CD4-positive, alpha-beta T cell treated with Interleukin-1 beta for 1 hour (primary cell): ENCODE results near the gene CARD11.

Source experiments
- DNase-seq, 2 donors: peaks; one replicate each; pipeline ENCODE4 v3.0.0-alpha.2; 2020 to 2022

CARD11 gene

DNA sequence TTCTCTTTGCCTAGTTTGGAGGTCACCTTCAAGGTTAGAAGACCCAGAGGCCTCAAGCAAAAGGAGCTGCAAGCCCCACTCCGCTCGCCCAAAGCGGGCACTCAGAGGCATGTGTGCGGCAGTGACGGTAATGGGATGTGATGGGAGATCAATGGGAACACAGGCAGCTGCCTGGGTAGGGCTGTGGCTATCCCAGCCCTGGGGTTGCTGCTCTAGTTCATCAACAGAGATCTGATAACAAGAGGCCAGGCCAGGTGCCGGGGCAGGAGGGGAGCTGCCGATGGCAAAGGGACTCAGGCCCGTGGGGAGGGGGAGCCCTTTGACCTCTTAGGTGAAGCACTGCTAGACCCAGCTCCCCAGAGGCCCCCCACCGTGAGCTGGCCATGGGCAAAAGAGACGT is 147.5 kb downstream of the CARD11 start:
- DNase-seq, result no peak

DNA sequence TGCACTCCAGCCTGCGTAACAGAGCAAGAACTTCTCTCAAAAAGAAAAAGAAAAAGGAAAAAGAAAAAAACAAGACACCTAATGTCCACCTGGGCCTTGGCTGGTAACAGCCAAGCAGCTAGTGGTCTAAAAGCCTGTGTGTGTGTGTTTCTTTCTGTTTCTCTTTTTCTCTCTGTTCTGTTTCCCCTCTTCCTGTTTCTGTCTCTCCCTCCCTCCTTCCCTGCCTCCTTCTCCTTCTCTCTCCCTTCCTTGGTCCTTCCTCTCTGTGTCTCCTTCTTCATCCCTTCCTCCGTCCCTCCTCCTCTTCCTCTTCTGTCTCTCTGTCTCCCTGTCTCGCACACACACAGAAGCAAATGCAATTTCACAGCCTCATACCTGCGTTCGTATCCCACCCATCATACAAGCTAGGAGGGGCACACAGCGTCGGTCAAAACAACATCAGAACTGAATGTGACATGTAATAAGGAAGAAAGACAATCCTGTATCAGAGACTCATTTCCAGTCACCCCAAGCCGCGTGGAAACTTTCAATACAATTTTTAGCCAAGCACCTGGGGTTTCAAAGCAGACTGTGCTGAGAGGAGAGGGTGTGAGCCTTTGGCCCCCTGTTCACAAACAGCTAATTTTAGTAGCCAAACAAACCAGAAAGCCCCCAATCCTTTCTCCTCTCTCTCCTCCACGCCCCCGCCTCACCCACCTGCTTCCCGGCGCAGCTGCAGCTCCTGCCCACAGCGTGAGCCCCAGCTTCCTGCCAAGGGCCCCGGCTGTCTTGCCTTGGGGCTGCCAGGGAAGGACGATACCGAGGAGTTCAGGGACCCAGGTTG is 149.3 kb downstream of the CARD11 start:
- peak; percentile 39 to 45 for DNase-seq

DNA sequence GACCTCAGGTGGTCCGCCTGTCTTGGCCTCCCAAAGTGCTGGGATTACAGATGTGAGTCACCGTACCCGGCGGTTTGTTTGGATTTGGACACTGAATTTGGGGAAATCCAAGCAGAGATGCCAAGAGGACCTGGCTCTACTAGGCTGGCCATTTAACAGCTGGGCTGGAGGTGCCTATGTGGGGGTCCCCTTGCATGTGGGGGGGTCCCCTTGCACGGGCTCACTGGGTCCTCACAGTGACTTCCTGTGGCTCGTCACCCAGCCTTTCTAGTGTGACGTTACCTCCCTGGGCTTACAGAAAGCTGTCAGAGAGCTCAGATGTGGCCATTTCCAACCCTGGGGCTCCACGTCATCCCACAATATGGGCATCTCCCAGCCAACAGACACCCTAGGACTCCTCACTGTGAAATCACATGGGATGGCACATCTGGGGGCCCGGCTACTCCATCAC is 150.2 kb downstream of the CARD11 start:
- DNase-seq, result no peak

DNA sequence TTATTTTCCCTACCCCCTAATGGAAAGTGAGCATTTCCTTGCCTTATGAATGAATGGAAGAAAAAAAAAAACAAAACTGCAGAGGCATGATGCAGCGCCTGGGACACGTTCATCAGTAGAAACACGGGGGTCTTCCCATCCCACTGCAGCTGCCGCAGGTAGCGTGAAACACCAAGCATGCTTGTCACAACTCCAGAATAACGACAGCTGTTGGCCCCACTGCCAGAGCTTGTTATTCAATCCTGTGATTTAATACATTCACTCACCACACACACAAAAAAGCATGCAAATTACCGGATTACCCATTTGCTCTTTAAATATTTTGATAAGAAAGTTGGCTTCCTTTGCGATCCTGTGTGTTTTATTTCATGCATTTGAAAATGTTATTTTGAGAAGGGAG is 151.1 kb downstream of the CARD11 start:
- DNase-seq, result no peak

DNA sequence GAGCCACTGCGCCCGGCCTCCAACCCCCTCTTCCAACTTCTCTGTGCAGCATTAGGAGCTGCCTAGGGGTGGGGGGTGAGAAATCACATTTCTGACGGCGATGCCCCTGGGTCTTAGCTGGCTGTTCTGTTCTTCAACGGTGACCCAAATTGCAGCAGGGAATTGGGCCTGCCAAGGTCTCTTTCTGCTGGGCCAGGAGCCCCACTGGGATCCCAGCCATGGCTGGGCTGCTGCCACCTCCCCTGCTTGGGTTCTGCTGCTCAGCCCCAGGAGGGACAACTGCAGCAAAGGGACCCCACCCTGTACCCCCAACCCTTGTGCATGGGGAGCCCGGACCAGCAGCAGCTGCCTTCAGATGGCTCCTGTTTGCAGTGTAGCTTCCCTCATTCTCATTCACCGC is 155.9 kb downstream of the CARD11 start:
- DNase-seq, result no peak

DNA sequence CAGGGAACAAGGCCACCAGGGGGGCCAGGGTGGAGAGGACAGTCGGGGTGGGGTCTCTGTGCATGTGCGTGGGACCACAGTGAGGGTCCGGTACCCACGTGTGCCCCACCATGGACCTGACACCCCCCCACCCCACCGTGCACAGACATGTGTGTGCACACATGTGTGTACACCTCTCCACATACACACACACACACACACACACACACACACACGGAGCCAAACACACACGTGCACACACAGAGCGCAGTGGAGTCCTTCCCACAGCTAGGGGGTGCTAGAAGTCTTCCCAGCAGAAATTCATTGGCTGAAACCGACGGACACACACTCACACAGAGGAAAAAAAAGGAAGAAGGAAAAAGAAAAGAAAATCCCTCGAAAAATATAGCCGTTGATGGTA is 156.8 kb downstream of the CARD11 start:
- peak; percentile 69 to 74 for DNase-seq

DNA sequence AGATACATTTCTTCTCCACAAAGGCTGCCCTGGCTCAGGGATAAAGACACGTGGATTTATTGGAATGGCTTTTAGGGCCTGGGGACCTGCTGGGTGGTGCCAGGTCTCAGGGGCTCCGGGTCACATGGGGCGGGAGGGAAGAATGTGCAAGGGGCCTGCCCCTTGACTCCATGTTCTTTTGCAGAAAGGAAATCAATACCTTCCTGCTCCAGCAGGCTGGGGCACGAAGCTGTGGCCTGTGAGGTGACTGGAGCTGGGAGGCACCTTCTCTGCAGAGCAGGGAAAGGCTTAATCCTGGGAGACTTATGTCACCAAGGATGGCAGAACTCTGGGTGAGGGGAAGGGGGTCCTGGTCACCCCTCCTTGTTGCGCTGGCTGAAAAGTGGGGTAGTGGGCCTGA is 157.3 kb downstream of the CARD11 start:
- no peak for DNase-seq

DNA sequence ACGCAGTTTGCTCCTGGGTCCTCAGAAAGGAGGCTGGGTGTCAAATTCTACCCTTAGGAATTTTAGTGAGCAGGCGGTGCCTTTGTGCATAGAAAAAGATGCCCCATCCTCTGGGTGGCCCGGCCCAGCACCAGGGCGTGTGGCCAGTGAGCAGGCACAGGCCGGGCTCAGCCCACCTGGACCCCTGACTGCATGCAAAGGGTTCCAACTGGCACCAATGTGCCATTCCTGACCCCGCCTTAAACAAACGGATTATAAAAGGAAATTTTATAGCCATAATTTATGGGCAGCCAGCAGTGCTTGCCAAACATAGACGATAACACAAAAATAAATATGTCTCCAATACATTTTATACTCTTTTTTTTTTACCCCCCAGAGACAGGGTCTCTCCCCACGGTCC is 159.5 kb downstream of the CARD11 start:
- DNase-seq, result no peak

DNA sequence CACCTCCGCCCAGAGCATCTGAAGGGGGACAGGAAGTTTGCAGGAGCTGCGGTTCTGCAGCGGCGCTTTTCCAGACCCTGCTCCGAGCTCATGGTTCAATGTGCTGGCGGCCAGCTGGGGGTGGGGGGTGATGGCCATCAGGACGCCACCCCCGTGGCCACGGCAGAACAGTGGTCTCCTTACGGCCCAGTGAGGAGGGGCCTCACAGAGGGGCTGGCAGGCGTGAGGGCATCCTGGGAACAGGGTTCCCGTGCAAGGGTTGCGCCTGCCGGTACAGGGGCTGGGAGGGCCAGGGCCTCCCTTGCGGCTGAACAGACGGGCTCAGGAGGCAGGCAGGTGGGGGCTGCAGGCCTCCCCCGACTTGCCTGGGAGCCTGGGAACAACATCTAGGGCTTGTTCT is 160.6 kb downstream of the CARD11 start:
- no peak for DNase-seq

DNA sequence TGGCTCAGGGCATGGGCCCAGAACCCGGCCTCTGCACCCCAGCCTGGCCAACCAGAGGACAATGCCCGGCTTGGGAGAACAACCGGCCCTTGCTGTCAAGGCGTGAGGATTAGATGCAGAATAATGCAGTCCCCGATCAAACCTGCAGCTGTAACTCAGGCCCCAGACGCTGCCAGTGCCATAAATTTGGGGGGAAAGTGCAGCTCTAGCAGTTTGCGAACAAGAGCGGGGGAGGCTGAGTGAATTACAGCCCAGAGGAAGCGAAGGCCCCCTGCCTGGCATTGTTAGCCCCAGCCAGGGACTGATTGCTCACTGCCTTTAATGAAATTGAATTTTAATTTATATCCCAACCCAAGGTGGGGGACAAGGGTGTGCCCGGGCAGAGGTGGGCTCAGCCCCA is 161.6 kb downstream of the CARD11 start:
- DNase-seq, result no peak

DNA sequence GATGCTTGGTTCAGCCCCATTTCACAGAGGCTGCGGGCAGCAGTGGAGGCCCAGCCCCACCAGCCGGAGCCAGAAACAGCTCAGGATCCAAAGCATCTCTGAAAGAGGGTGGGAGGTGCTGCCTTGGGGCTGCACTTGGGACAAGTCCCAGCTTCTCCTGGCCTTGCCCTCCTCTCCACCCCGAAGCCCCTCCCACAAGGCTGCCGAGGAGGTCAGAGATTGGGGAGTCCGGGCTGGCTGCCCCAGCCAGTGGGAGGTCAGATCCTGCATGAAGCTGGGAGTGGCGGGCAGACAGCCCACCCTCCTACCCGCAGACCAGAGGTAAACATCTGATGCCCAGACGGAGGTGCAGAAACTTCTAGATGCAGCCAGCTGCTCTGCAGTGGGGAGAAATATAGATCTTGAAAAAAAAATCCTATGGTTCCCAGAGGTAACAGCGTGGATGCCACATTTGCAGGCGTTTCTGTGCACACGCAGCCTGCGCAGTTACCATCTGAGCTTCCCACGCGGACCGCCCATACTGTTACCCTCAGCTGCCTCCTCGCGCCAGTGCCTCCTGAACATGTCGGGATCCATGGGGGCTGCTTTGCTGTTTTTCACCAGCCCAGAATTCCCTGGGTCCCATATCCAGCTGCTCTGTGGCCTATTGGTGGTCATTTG is 162.7 kb downstream of the CARD11 start:
- no peak for DNase-seq

DNA sequence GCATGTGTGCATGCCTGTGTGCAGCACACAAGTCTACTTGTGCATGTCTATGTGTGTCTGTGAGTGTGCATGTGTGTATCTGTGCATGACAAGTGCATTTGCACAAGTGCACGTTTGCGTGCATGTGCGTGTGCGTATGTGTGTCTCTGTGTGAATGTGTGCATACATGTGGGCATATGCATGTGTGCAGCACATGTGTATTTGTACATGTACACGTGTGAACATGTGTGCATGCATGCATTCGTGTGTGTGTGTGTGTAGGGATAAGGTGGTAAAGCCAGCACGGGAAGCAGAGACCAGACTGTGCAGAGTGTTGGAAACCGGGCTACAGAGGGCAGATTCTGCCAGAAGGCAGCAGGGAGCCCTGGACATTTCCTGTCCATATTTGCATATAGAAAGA is 163.6 kb downstream of the CARD11 start:
- DNase-seq, result no peak

DNA sequence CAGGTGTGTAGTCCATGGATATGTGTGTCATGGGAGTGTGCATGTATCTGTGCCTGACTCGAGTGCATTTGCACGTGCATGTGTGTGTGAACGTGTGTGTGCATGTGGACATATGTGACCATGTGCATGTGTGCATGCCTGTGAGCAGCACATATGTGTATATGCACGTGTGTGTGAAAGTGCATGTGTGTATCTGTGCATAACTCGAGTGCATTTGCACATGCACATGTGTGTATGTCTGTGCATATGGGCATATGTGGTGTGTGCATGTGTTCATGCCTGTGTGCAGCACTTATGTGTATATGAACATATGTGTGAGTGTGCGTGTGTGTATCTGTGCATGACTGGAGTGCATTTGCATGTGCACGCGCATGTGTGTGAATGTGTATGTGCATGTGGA is 164.3 kb downstream of the CARD11 start:
- no peak for DNase-seq

DNA sequence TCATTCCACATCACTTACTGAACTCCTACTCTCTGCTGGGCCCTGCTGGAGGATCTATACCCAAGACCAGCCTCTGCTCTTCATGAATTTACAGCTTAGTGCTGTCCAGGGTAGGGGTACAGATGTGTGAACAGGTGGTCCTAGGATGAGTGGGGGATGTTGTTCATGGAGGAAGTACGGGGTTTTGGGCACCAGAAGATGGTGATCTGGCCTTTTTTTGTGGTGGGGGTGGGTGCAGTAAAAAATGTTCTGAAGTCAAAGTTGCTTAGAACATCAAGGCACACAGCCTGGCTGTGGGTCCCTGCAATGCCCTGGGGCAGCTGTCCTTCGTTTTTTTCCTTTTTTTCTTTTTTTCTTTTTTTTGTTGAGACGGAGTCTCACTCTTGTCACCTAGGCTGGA is 165.4 kb downstream of the CARD11 start:
- no peak for DNase-seq

DNA sequence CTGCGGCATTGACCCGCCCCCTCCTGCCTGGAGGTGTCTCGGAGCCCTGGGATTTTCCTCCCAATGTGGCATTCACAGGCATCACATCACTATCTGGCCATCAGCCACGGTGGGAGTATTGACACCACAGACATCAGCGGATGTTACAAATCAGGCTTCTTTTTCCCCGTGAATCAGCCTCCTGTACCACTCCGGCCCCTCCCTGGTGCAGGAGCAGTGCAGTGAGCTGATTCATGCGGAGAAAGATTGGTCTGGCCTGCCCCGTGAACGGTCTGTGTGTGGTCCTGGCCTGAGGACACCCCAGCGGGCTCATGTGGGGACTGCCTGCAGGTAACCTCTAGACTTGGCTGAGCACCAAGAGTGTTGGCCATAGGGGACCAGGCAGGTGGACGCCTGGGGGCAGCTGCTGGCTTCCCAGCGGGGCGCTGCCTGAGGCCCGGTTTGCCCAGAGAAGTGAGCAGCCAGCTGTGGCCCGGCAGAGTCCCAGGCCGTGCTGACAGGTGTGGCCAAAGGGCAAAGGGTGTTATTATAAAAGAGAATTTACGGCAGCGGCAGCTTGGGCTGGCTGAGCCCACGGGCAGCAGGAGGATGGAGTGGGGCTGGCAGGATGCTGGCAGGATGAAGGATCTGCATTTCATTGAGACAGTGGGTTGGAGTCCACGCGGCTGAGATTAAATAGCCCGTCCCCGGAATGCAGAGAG is 167.5 kb downstream of the CARD11 start:
- DNase-seq, result no peak

DNA sequence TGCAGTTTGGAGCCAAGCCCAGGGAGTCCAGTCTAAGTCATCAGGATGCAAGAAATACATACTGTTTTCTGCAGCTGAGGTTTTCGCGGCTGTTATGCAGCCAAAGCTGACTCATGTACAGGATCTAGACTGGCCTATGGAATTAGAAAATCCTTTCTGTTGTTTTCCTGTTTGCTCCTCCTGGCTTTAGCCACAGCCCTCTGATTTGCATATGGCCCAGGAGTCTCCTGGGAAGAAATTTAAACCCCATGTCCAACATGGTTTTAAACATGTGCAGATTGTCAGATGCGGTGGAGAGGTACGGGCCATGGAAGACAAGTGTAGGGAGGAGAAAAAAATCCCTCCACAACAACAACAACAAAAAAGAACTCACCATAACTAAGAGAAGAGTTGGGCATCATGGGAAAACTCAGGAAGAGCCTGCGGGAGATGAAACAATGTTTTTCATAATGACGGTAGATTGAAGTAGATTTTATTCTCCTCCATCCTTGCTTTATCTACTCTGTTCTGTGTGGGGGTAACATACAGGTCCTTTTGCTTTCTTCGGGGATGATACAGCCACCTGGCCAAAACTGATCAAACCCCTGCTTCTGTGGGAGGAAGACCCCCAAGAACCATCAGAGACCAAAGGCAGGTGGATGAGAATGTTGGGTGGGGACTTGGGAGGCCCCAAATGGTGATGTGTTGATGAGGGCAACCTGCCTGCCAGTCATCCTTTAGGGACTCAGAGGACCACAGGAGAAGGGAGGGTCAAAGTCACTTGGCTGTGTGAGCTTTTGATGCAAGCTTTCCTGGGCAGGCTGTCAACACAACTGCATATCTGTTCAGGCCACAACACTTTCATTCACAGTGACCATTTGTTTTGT is 169.7 kb downstream of the CARD11 start:
- DNase-seq, result no peak

DNA sequence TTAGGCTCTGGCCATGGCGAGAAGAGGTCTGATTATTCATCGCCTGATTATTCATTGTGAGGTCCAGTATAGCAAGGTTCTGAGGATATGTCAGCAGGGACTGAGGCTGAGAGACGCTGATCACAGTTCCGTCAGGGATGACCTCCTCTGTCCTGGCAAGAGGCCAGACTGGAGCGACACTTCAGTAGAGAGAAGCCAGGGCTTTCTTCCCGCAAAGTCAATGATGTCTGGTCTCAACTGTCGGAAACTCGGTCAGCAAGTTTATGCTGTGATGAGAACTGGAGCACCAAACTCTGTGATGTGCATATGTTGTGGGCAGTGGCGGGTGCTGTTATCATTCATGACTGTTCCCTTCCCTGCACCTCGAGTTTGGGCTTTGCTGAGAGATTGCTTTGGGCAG is 170.5 kb downstream of the CARD11 start:
- DNase-seq, result no peak

DNA sequence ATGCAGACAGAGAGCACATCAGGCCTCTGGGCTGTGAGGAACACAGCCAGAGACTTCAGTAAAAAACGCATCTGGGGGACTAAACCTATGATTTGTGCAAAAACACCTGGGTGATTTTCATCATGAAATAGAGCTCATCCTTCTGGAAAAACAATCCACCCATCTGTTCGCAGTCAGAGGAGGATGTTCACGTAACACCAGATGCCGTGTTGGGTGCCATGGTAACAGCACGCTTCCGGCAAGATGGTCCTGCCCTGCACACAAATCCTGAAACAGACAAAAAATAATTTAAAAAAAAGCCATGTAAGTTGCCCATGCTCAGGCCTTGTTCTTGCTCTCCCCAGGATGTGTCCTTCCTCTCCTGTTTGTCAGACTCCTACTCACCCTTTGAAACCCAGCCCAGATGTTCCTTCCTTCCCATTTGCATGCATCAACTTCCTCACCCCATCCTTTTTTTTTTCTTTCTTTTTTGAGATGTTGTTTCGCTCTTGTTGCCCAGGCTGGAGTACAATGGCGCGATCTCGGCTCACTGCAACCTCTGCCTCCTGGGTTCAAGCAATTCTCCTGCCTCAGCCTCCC is 171.3 kb downstream of the CARD11 start:
- no peak for DNase-seq

DNA sequence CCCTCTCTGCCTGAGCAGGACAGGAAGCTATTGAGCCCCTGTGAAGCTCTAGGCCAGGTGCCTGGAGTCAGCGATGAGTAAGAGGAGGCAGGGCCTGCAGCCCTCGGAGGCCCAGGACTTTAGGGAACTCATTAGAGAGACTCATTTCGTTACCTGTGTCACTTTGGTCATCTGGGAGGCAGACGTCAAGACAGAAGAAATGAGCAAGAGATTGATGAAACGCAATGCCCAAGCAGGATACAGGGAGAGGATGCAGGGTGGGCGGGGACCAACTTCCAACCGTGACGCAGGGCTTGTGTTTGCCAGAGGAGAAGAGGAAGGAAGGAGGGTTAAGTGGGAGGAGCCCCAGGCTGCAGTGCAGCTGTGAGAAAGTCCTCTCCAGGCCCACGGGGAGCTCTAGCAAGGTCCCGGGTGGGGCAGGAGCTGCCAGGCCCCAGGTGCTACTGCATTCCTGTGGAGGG is 173.2 kb downstream of the CARD11 start:
- DNase-seq, result peak; percentile 45 to 74

DNA sequence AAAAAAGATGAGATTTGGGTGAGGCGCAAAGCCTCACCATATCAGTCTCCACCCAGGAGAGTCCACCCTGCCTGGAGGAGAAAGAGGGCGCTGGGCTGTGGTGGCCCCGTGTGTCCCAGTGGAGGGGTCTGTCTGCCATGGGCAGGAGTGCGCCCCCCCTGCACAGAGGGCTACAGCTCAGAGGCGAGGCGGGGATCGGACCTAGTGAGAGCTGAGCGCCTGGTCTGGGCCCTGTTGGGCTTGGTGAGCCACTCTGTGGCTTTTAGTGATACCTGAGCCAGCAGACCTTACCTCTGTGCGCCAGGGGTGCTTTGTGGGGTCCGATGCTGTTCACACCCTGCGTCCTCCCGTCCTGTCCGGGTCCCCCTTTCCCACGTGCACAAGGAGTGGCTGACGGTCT is 173.7 kb downstream of the CARD11 start:
- no peak for DNase-seq

DNA sequence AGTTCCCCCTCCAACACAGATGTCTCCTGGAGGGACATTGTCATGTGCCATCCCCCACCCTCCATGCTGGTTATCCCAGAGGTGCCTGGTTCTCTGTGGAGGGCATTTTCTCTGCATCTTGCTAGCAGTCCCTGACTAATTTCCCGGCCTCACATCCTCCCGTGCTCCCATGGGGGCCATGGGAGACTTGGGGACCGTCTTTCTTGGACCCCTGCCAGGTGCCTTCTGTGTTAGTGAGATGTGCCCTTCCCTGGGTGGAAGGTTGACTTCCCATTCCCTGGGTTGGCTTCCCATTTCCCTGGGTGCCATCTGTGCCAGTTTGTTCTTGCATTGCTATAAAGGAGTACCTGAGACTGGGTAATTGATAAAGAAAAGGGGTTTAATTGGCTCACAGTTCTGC is 177.1 kb downstream of the CARD11 start:
- DNase-seq, result no peak

DNA sequence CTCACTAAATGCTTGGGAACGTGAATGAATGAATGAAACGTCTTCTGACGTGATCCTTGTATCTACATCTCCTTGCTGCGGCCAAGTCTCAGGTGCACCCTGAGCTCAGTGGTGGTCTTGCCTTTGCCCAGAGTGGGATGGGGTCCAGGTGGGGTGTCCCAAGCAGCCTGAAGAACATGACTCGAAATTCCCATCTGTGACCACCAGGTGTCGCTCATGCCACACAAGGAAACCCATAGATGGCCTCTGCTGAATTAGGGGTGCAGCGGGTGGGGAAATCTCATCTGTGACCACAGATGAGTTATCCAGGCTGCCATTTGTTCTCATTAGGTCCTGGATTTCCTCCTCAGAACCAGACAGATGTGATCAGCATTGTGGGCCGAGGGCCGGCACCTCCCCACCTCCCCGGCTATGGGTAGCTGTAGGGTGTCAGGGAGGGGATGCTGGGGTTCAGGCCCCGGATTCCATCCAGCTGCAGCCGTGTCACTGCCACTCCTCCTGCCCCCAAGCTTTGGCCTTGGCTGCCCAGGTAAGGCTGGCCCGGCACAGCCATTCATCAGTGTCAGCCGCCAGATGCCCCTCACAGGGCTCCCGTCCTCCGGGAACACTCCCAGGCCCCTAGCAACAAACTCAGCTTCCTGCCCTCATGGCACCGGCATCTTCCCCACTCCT is 178.5 kb downstream of the CARD11 start:
- DNase-seq, result peak; percentile 72 to 77
